Measurements from ENCODE around the gene P4HB. TPM values are rescaled to one million over a fixed set of nuclear protein-coding genes. Genes with fewer than 3 reads are reported as not detected.

Gene P4HB
- total RNA-seq, 1 donor from 2014 or later: 267 TPM

DNA sequence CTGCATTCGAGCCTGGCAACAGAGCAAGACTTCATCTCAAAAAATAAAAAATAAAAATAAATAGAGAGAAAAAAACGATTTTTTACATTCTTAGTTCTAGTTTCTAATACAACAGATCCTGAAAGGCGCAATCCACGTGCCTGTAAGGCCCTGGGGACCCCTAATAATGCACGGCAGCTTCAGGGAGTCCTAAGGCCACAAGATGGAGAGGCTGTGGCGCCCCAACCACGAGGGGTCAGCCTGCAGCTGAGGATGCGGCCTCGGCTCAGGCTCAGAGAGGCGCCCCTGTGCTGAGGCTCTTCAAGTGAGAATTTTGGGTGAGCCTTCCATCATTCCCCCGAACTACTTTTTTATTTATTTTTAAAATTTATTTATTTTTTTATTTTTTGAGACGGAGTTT, 10.9 kb downstream of the P4HB start:
- Histone ChIP-seq H3K27ac (replicated peaks) (no peak overlapping the region), H3K4me1 (peaks cover 2% of the 10 kb centered on the region), H3K9me3 (replicated peaks) (no peaks in the 10 kb centered on the region), H3K27me3 (ENCODE audit: low read depth) (no peaks in the 10 kb centered on the region), H3K4me3 (no peak overlapping the region), H3K36me3 (peaks cover 98% of the 10 kb centered on the region)
- DNase-seq: no peak
- intact Hi-C loops (cut with micrococcal nuclease): no loop called here
- TF ChIP-seq, protein P1, sequence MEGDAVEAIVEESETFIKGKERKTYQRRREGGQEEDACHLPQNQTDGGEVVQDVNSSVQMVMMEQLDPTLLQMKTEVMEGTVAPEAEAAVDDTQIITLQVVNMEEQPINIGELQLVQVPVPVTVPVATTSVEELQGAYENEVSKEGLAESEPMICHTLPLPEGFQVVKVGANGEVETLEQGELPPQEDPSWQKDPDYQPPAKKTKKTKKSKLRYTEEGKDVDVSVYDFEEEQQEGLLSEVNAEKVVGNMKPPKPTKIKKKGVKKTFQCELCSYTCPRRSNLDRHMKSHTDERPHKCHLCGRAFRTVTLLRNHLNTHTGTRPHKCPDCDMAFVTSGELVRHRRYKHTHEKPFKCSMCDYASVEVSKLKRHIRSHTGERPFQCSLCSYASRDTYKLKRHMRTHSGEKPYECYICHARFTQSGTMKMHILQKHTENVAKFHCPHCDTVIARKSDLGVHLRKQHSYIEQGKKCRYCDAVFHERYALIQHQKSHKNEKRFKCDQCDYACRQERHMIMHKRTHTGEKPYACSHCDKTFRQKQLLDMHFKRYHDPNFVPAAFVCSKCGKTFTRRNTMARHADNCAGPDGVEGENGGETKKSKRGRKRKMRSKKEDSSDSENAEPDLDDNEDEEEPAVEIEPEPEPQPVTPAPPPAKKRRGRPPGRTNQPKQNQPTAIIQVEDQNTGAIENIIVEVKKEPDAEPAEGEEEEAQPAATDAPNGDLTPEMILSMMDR (IDR thresholded peaks at IDR 0.05; ENCODE audit: borderline replicate concordance): no peak

GRCh38 chr17:81846743-81847689, 13.3 kb downstream of the P4HB start:
- intact Hi-C loops (cut with micrococcal nuclease): no loop called here
- Histone ChIP-seq H3K36me3 (peaks cover 93% of the 10 kb centered on the region), H3K9me3 (replicated peaks) (no peaks in the 10 kb centered on the region), H3K27ac (replicated peaks) (no peak overlapping the region), H3K27me3 (ENCODE audit: low read depth) (no peaks in the 10 kb centered on the region), H3K4me3 (no peak overlapping the region), H3K4me1 (peaks cover 2% of the 10 kb centered on the region)
- no peak for DNase-seq
- TF ChIP-seq, protein P1 (IDR thresholded peaks at IDR 0.05; ENCODE audit: borderline replicate concordance): no peak

GRCh38 chr17:81845881-81846742, 14.2 kb downstream of the P4HB start:
- no peak for DNase-seq
- no peak overlapping the region for H3K27ac ChIP-seq (replicated peaks)
- intact Hi-C loops (cut with micrococcal nuclease): no loop called here

DNA sequence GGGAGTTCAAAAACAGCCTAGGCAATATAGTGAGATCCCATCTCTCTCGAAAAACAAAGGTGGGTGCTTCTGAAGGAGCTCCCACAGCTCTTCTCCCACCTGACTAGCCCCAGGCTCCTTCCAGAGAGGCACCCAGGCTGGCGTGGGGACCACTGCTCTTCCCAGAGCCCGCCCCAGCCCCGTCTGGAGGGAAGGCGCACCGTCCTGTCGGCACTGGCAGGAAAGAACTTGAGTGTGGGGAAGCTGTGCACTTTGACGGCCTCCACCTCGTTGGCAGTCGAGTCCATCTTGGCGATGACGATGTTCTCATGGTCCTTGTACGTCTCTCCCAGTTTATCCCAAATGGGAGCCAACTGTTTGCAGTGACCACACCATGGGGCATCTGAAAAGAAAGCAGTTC, 15.0 kb downstream of the P4HB start:
- TF ChIP-seq, protein P1 (IDR thresholded peaks at IDR 0.05; ENCODE audit: borderline replicate concordance): no peak
- intact Hi-C loops (cut with micrococcal nuclease): no loop called here
- Histone ChIP-seq H3K27me3 (ENCODE audit: low read depth) (no peaks in the 10 kb centered on the region), H3K36me3 (peaks cover 79% of the 10 kb centered on the region), H3K4me3 (no peak overlapping the region), H3K9me3 (replicated peaks) (no peaks in the 10 kb centered on the region), H3K4me1 (peaks cover 19% of the 10 kb centered on the region), H3K27ac (replicated peaks) (no peak overlapping the region)
- DNase-seq: no peak

More at GRCh38 chr17:81845881-81846742, 14.2 kb downstream of the P4HB start:
- H3K4me3 ChIP-seq: no peak overlapping the region
- H3K4me1 ChIP-seq: peaks cover 11% of the 10 kb centered on the region
- no peaks in the 10 kb centered on the region for H3K9me3 ChIP-seq (replicated peaks)
- TF ChIP-seq, protein P1 (IDR thresholded peaks at IDR 0.05; ENCODE audit: borderline replicate concordance): no peak
- no peaks in the 10 kb centered on the region for H3K27me3 ChIP-seq (ENCODE audit: low read depth)
- H3K36me3 ChIP-seq: peaks cover 84% of the 10 kb centered on the region

DNA sequence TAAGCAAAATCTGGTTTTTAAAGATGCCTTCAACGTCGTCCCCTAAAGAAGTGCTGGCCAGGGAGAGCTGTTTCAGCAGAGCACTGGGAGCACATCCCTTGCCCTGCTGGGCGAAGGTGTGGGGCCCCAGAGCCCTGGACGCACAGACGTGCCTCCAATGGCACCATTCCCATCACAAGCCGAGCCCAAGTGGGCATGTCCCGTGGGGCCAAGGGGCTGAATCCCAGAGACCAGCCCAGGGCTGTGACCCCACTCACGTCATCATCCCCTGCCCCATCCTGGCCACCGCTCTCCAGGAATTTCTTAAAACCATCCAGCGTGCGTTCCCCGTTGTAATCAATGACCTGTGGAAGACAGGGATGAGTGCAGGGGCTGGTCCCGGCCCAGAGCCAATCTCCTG, 15.4 kb downstream of the P4HB start:
- Histone ChIP-seq H3K27ac (replicated peaks) (no peak overlapping the region), H3K36me3 (peaks cover 74% of the 10 kb centered on the region), H3K4me1 (peaks cover 21% of the 10 kb centered on the region), H3K27me3 (ENCODE audit: low read depth) (no peaks in the 10 kb centered on the region), H3K9me3 (replicated peaks) (no peaks in the 10 kb centered on the region), H3K4me3 (no peak overlapping the region)
- TF ChIP-seq, protein P1 (IDR thresholded peaks at IDR 0.05; ENCODE audit: borderline replicate concordance): no peak
- intact Hi-C loops (cut with micrococcal nuclease): no loop called here
- no peak for DNase-seq

All from left ventricle myocardium inferior (tissue), 1 donor.